IMR-90 (cell line): Measurements from ENCODE around the gene USP9Y. TPM values are rescaled to one million over a fixed set of nuclear protein-coding genes. Genes with fewer than 3 reads are reported as not detected.

Experiments used
- ATAC-seq: fragments of 200-7000 bp; cut with Tn5 transposase; 2 replicates; pipeline ENCODE4 v1.9.1; 2020; ENCODE audit warnings: low read depth, mild to moderate bottlenecking, moderate library complexity
- BruUV-seq: library from RNA; stranded (reverse); fragments of 400-500 nt; replicated peaks from 2 replicates; lab custom pipeline; 2021; lab: Mats Ljungman, UMichigan
- CTCF ChIA-PET: fragments of 300-600 bp; formaldehyde crosslinking; extraction: SDS; loops from one replicate; lab custom pipeline; 2021; ENCODE audit warnings: antibody characterized with exemption; lab: Yijun Ruan, JAX
- POLR2A ChIA-PET: fragments of 300-600 bp; sonication (Branson Sonifier 250); formaldehyde crosslinking; loops from one replicate; lab custom pipeline; 2022; ENCODE audit warnings: antibody characterized with exemption; ENCODE audit not compliant: unreplicated experiment; lab: Charles Lee
- DNase-seq: peaks from one replicate; pipeline ENCODE4 v3.0.0; 2013
- H2AFZ ChIP-seq: replicated peaks from 2 replicates; pipeline ENCODE3; 2013; ENCODE audit warnings: low read length, mild to moderate bottlenecking; ENCODE audit not compliant: poor library complexity
- H2AK5ac ChIP-seq: 2 replicates; pipeline ENCODE4 v1.6.1; 2013; ENCODE audit warnings: low read depth, low read length, inconsistent platforms
- H2AK9ac ChIP-seq: replicated peaks from 2 replicates; pipeline ENCODE3; 2013; ENCODE audit warnings: mild to moderate bottlenecking, low read depth, low read length, moderate library complexity; ENCODE audit not compliant: poor library complexity
- H2BK120ac ChIP-seq: 2 replicates; pipeline ENCODE4 v1.6.1; 2013; ENCODE audit warnings: low read depth, low read length, inconsistent platforms
- H2BK15ac ChIP-seq: 3 replicates; pipeline ENCODE4 v1.6.1; 2013; ENCODE audit warnings: low read depth, low read length, inconsistent platforms
- H2BK20ac ChIP-seq: 2 replicates; pipeline ENCODE4 v1.6.1; 2013; ENCODE audit warnings: low read depth, mild to moderate bottlenecking, inconsistent platforms, low read length, moderate library complexity
- H2BK5ac ChIP-seq: 2 replicates; pipeline ENCODE4 v1.6.1; 2013; ENCODE audit warnings: mild to moderate bottlenecking, low read depth, low read length, inconsistent platforms; ENCODE audit not compliant: poor library complexity, severe bottlenecking
- H3K14ac ChIP-seq: replicated peaks from 2 replicates; pipeline ENCODE4 v1.6.1; 2013; ENCODE audit warnings: low read depth, low read length, inconsistent platforms
- H3K18ac ChIP-seq: 2 replicates; pipeline ENCODE4 v1.6.1; 2013; ENCODE audit warnings: low read depth, low read length, control low read depth
- H3K23ac ChIP-seq: 2 replicates; pipeline ENCODE4 v1.6.1; 2013; ENCODE audit warnings: low read depth, low read length, inconsistent platforms
- H3K27ac ChIP-seq: 2 replicates; pipeline ENCODE4 v1.5.1; 2013; ENCODE audit warnings: mild to moderate bottlenecking, control low read depth, low read length; ENCODE audit not compliant: insufficient read depth
- H3K27me3 ChIP-seq: 2 replicates; pipeline ENCODE4 v1.6.1; 2013; ENCODE audit warnings: low read length; ENCODE audit not compliant: control insufficient read depth, insufficient read depth
- H3K36me3 ChIP-seq: 2 replicates; pipeline ENCODE4 v1.6.1; 2013; ENCODE audit warnings: low read length, mixed read lengths; ENCODE audit not compliant: control insufficient read depth, insufficient read depth
- H3K4ac ChIP-seq: 2 replicates; pipeline ENCODE4 v1.6.1; 2013; ENCODE audit warnings: low read depth, low read length, inconsistent platforms
- H3K4me1 ChIP-seq: 2 replicates; pipeline ENCODE4 v1.6.1; 2013; ENCODE audit warnings: low read length, mixed read lengths; ENCODE audit not compliant: control insufficient read depth, insufficient read depth
- H3K4me2 ChIP-seq: 2 replicates; pipeline ENCODE4 v1.6.1; 2013; ENCODE audit warnings: low read depth, mild to moderate bottlenecking, control low read depth, low read length, moderate library complexity
- H3K4me3 ChIP-seq: 2 replicates; pipeline ENCODE4 v1.5.1; 2013; ENCODE audit warnings: low read depth, mild to moderate bottlenecking, control low read depth, low read length, moderate library complexity; ENCODE audit not compliant: insufficient read depth
- H3K56ac ChIP-seq: 2 replicates; pipeline ENCODE4 v1.6.1; 2013; ENCODE audit warnings: low read length, inconsistent platforms; ENCODE audit not compliant: insufficient read depth; ENCODE audit errors: extremely low read depth
- H3K79me1 ChIP-seq, 2 experiments: 2 replicates each; pipeline ENCODE4 v1.6.1; 2013; ENCODE audit warnings: low read length in 2 of 2, inconsistent platforms in 1 of 2, low read depth in 1 of 2
- H3K9ac ChIP-seq: 2 replicates; pipeline ENCODE4 v1.6.1; 2013; ENCODE audit warnings: low read depth, low read length, control low read depth
- H3K9me1 ChIP-seq: 2 replicates; pipeline ENCODE4 v1.6.1; 2013; ENCODE audit warnings: low read length, inconsistent platforms; ENCODE audit not compliant: insufficient read depth
- H3K9me3 ChIP-seq: 2 replicates; pipeline ENCODE4 v1.6.1; 2013; ENCODE audit warnings: low read length; ENCODE audit not compliant: control insufficient read depth, insufficient read depth
- H4K20me1 ChIP-seq: 2 replicates; pipeline ENCODE4 v1.6.1; 2013; ENCODE audit warnings: low read length, inconsistent platforms; ENCODE audit not compliant: insufficient read depth
- H4K5ac ChIP-seq: 2 replicates; pipeline ENCODE4 v1.6.1; 2013; ENCODE audit warnings: mild to moderate bottlenecking, low read depth, low read length, control low read depth
- H4K8ac ChIP-seq, 2 experiments: 2 replicates each; pipeline ENCODE4 v1.6.1; 2013; ENCODE audit warnings: low read depth in 2 of 2, low read length in 2 of 2, control low read depth in 1 of 2, inconsistent platforms in 1 of 2
- H4K91ac ChIP-seq: 2 replicates; pipeline ENCODE4 v1.6.1; 2013; ENCODE audit warnings: low read depth, low read length, inconsistent platforms; ENCODE audit not compliant: insufficient read depth
- CEBPB ChIP-seq: IDR thresholded peaks from 2 replicates; pipeline ENCODE4 v1.6.1; 2012; ENCODE audit warnings: low read depth, low read length, improper control_type of control experiment
- CHD1 ChIP-seq: IDR thresholded peaks from 2 replicates; pipeline ENCODE4 v1.6.1; 2012; ENCODE audit warnings: low read depth, low read length, improper control_type of control experiment
- CTCF ChIP-seq: conservative IDR thresholded peaks from 2 replicates; pipeline ENCODE4 v1.5.1; 2012; ENCODE audit warnings: mild to moderate bottlenecking, low read depth, low read length, improper control_type of control experiment
- FOS ChIP-seq: fragments of 150-350 bp; IDR thresholded peaks from 2 replicates; pipeline ENCODE4 v1.6.1; 2016; ENCODE audit warnings: low read depth, low read length
- MAFK ChIP-seq: IDR thresholded peaks from 2 replicates; pipeline ENCODE4 v1.6.1; 2012; ENCODE audit warnings: low read depth, low read length, improper control_type of control experiment
- MAZ ChIP-seq: IDR thresholded peaks from 2 replicates; pipeline ENCODE4 v1.6.1; 2012; ENCODE audit warnings: low read depth, mild to moderate bottlenecking, low read length, improper control_type of control experiment, moderate library complexity, borderline replicate concordance
- MXI1 ChIP-seq: IDR thresholded peaks from 2 replicates; pipeline ENCODE4 v1.6.1; 2012; ENCODE audit warnings: low read depth, mild to moderate bottlenecking, low read length, moderate library complexity, borderline replicate concordance
- NFE2L2 ChIP-seq: fragments of 150-350 bp; IDR thresholded peaks from 2 replicates; pipeline ENCODE4 v1.6.1; 2016; ENCODE audit warnings: low read depth, mild to moderate bottlenecking, low read length
- POLR2A ChIP-seq: IDR thresholded peaks from 2 replicates; pipeline ENCODE4 v1.6.1; 2012; ENCODE audit warnings: mild to moderate bottlenecking, low read depth, low read length
- RAD21 ChIP-seq: IDR thresholded peaks from 2 replicates; pipeline ENCODE4 v1.6.1; 2012; ENCODE audit warnings: low read length, improper control_type of control experiment
- RCOR1 ChIP-seq: IDR thresholded peaks from 2 replicates; pipeline ENCODE4 v1.6.1; 2012; ENCODE audit warnings: mild to moderate bottlenecking, low read length, improper control_type of control experiment; ENCODE audit not compliant: insufficient replicate concordance
- RFX5 ChIP-seq: IDR thresholded peaks from 2 replicates; pipeline ENCODE4 v1.8.0; 2012; ENCODE audit warnings: low read depth, mild to moderate bottlenecking, low read length, moderate library complexity
- SMC3 ChIP-seq: fragments of 150-350 bp; IDR thresholded peaks from 2 replicates; pipeline ENCODE4 v1.6.1; 2016; ENCODE audit warnings: low read depth, mild to moderate bottlenecking, antibody characterized with exemption, low read length, moderate library complexity
- USF2 ChIP-seq: fragments of 150-350 bp; IDR thresholded peaks from 2 replicates; pipeline ENCODE4 v1.6.1; 2017; ENCODE audit warnings: mild to moderate bottlenecking, antibody characterized with exemption, low read length, low read depth
- WGBS, 2 experiments: methylation state at CpG; one replicate each; pipeline versions ENCODE4 v1.1.5 to v1.1.7; 2013; ENCODE audit warnings: missing lambda C conversion rate in 2 of 2; ENCODE audit not compliant: insufficient read length in 1 of 2; ENCODE audit errors: extremely low coverage in 2 of 2; 5-methylcytosine and 5-hydroxymethylcytosine counted together
- dilution Hi-C: fragments of 300-500 bp; cut with HindIII; formaldehyde crosslinking; loops from one replicate; pipeline ENCODE4 v1.14.3; 2018; ENCODE audit warnings: low sequenced_read_pairs; ENCODE audit not compliant: unreplicated experiment
- in situ Hi-C: fragments of 300-500 bp; cut with MboI; formaldehyde crosslinking; loops from 3 replicates; pipeline ENCODE4 v1.14.3; 2019; ENCODE audit warnings: low sequenced_read_pairs, inconsistent platforms, mixed read lengths
- intact Hi-C: fragments of 100-400 bp; cut with micrococcal nuclease; formaldehyde crosslinking; loops from 2 replicates; pipeline ENCODE4 v1.10.0; 2022
- polyA plus RNA-seq, 3 experiments: library from polyadenylated mRNA; depleted of rRNA; stranded (reverse); fragments of >200 nt; gene quantifications; 2 replicates each; pipeline ENCODE4 v1.2.3, GENCODE V29; 2012; ENCODE audit warnings: low replicate concordance in 1 of 3
- total RNA-seq: library from RNA; depleted of rRNA; stranded (reverse); fragments of >200 nt; gene quantifications from 2 replicates; pipeline ENCODE4 v1.2.3, GENCODE V29; 2012
- TF ChIP-seq, protein P1 (sequence below): fragments of 150-350 bp; IDR thresholded peaks from 2 replicates; pipeline ENCODE4 v1.6.1; 2016; ENCODE audit warnings: low read depth, mild to moderate bottlenecking, low read length, moderate library complexity, borderline replicate concordance

USP9Y gene
- total and polyA plus RNA-seq, 2 of the 4 experiments (the other 2 are of a cell fraction), result not detected

DNA sequence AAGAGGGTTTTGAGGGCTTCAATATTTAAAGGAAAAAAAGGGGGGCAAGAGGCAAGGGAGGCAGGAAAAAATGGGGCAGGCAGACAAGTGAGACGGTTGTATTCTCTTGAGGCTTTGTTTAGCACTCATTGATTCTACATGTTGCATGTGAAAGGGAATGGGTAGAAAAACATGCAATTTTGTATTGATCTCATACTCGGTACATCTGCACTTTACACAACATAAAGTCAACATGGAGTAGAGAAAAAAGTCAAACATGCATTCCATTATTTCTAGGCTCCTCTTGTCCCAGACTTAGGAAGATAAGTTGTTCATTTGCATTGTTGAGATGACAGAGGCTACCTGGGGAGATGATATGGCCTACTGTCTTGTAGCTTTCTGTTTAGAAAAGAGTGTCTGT, 166.9 kb downstream of the USP9Y start:
- POLR2A ChIA-PET, result no interaction called here
- Histone ChIP-seq H3K23ac (no peak overlapping the region), H3K27ac (no peak overlapping the region), H3K56ac (no peak overlapping the region), H2BK5ac (no peak overlapping the region), H3K9me1 (no peaks in the 10 kb centered on the region), H3K36me3 (no peaks in the 10 kb centered on the region), H2AK5ac (no peak overlapping the region), H3K9ac (no peak overlapping the region), H4K8ac (no peak overlapping the region), H3K4ac (no peak overlapping the region), H3K27me3 (no peaks in the 10 kb centered on the region), H2BK15ac (no peak overlapping the region), H4K5ac (no peak overlapping the region), H4K20me1 (no peaks in the 10 kb centered on the region), H3K79me1 (no peaks in the 10 kb centered on the region), H2BK120ac (no peak overlapping the region), H2AK9ac (no peak overlapping the region), H3K4me3 (no peak overlapping the region), H3K4me2 (no peak overlapping the region), H2BK20ac (no peak overlapping the region), H3K14ac (no peak overlapping the region), H3K9me3 (no peaks in the 10 kb centered on the region), H3K4me1 (no peaks in the 10 kb centered on the region), H3K18ac (no peak overlapping the region), H4K91ac (no peak overlapping the region), H2AFZ (no peak overlapping the region)
- BruUV-seq, result no TSS peak
- CTCF ChIA-PET, result no interaction called here
- DNase-seq, result no peak
- intact Hi-C loops (no loop called here), in situ Hi-C loops (no loop called here), dilution Hi-C loops (no loop called here)
- no peak for ATAC-seq
- WGBS, 2 experiments, result no CpG with 5 or more reads among the region's 2 CpGs
- TF ChIP-seq RCOR1 (no peak), FOS (no peak), MAZ (no peak), NFE2L2 (no peak), MAFK (no peak), CEBPB (no peak), RAD21 (no peak), MXI1 (no peak), CHD1 (no peak), RFX5 (no peak), SMC3 (no peak), USF2 (no peak), POLR2A (no peak), CTCF (no peak)
- TF ChIP-seq, protein P1, sequence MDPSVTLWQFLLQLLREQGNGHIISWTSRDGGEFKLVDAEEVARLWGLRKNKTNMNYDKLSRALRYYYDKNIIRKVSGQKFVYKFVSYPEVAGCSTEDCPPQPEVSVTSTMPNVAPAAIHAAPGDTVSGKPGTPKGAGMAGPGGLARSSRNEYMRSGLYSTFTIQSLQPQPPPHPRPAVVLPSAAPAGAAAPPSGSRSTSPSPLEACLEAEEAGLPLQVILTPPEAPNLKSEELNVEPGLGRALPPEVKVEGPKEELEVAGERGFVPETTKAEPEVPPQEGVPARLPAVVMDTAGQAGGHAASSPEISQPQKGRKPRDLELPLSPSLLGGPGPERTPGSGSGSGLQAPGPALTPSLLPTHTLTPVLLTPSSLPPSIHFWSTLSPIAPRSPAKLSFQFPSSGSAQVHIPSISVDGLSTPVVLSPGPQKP, result no peak
